Cortex of kidney (tissue), 1 donor: ENCODE measurements around the gene ENOPH1.
"Not testable (repeated sequence)": the region's sequence is repeated elsewhere in the genome, so short reads cannot be mapped to it uniquely, and the experiment has no call there.

Source experiments
- DNase-seq: peaks from one replicate; lab custom pipeline; 2025; lab: John Stamatoyannopoulos, UW

The ENOPH1 gene

DNA sequence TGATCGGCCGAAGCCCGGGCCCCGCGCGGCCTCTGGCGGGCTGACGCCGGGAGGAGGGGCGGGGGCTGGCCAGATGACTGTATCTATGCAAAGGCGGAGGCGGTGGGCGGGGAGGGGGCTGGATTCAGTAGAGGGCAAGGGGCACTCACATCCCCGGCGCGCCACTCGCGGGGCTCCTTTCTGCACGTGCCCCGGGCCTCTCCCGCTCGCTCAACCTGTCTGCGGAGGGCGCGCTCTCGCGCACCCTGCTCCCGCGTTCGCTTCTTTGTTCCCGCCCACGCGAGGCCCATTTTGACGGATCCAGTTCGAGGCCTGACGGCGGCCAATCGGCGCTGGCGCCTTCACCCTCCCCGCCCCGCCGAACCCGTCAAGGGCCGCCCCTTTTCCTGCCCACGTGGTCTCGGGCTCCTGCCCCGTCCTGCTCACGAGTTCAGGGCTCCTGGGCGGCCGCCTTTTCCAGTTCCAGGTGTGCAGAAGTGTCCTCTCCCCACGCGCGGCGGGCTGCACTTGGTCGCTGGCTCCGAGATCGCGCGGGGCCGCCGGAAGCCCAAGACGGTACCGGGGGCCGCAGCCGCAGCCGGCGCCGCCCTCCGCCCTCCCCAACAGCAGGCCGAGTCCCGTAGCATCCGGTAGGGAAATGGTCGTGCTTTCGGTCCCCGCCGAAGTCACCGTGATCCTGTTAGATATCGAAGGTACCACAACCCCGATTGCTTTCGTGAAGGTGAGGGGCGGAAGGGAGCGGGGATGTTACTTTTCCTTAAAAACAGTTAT is at the start of gene ENOPH1, which contains the start of gene HNRNPDL:
Gene ENOPH1 (plus strand): TSS at position 398 of the 771 bp plus-strand sequence. CDS start 240 bp downstream, at position 638.
Gene HNRNPDL (minus strand): TSS at position 270 of the 771 bp plus-strand sequence. CDS start 772 bp downstream, outside the sequence.
- peak; percentile 56 for DNase-seq

DNA sequence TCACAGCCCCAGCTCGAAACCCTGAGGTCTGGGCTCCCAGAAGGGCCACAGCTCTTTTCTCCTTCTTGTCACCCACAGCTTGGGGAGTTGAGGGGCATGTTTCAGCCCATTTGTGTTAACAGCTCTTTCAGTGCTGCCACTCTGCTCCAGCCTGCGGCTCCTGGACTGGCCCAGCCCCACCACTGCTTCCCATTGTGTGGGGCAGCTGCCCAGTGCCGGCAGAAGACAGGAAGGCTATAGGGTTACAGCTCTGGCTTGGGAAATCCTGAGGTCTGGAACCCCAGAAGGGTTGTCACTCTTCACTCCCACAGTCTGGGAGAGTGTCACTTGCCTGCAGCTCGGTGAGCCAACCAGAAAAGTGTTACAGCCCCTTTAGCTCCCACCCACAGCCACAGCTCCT is 49.6 kb upstream of the ENOPH1 start:
- DNase-seq, result no peak

DNA sequence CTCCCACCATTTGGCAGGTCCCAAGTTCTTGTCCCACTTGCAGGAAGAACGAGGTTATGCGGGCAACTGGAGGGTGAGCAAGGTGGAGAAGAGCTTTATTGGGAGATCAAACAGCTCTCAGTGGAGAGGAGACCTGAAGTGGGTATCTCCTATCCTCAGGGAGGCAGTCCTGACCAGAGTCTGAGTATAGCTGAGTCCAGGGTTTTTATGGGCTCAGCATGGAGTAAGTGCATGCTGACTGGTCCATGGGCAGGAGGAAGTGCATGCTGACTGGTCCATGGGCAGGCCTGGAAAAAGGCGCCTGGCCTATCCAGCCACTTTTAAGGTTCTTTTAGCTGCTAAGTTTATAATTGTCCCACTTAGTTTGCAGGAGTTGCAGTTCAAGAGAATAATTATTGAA is 49.2 kb upstream of the ENOPH1 start:
- no peak for DNase-seq

DNA sequence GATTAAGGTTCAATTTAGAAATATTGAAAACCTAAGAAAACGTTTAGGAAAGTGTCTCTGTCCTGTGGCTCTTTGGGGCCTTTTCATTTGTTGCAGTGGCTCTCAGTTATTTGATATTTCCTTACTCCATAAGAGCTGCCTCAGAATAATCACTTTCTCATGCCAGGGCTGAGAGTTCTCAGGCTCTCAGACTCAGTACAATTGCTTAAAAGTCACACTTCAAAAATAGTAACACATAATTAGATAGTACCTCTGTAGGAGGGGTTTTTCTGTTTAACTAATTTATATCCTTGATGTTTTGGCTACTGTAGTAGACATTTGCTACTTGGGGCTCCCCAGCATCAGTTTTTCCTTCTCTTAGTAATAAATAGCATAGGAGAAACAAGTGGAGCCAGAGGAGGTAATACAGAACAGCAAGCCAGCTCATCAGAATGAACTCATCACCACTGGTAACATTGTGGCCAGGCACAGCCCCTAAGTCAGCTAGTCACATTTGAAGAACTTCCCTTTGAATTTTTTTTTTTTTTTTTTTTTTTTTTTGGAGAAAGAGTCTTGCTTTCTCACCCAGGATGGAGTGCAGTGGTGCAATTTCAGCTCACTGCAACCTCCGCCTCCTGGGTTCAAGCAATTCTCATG is 48.6 kb upstream of the ENOPH1 start:
- DNase-seq, result no peak

DNA sequence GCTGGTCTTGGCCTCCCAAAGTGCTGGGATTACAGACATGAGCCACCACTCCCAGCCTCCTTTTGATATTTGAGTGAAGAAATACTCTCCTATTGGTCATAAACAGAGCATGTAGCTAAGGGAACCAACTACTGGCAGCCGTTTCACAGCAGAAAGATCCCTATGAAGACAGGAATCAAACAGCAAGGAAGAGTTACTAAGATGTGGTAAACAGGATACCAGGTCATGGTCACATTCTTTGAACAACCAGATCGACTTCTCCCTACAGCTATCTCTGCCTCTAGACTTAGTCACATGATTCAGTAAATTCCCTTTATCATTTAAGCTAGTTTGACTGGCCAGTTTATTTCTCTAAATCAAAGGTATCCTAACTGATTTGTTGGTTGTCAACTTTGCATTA is 47.6 kb upstream of the ENOPH1 start:
- DNase-seq, result no peak

DNA sequence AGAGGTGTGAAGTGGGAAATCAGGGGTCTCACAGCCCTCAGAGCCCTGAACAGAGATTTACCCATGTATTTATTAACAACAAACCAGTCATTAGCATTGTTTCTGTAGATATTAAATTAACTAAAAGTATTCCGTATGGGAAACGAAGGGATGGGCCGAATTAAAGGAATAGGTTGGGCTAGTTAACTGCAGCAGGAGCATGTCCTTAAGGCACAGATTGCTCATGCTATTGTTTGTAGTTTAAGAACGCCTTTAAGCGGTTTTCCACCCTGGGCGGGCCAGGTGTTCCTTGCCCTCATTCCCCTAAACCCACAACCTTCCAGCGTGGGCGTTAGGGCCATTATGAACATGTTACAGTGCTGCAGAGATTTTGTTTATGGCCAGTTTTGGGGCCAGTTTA is 44.1 kb upstream of the ENOPH1 start:
- DNase-seq, result not testable (repeated sequence)

DNA sequence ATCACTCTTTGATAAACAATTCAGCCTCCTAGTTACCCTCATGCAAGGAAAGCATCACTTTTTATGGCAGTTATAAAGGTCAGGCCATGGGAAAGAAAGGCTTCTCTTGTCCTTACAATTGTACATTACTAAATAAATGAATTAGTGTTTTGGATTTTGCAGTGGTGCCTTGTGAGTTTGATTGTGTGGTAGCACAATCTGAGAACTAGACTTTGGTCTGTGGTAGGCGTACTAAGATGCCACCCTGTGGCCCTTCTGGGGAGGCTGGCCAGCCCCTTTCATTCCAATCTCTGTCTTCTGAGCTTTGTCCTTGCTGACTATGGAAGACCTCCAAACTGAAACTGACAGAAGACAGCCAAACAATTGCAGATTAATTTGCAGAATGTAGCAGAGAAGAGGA is 42.0 kb upstream of the ENOPH1 start:
- DNase-seq, result no peak

DNA sequence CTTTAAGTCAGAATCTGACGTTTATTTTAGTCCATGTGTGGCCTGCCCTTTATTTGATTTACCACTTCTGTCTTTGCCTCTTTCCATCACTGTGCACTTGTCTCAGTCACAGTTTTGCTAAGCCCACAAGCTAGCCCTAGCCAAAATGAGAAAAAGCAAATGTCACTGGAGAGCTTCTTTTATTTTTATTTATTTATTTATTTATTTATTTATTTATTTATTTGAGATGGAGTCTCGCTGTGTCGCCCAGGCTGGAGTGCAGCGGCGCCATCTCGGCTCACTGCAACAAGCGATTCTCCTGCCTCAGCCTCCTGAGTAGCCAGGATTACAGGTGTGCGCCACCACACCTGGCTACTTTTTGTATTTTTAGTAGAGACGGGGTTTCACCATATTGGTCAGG is 40.3 kb upstream of the ENOPH1 start:
- DNase-seq, result not testable (repeated sequence)

DNA sequence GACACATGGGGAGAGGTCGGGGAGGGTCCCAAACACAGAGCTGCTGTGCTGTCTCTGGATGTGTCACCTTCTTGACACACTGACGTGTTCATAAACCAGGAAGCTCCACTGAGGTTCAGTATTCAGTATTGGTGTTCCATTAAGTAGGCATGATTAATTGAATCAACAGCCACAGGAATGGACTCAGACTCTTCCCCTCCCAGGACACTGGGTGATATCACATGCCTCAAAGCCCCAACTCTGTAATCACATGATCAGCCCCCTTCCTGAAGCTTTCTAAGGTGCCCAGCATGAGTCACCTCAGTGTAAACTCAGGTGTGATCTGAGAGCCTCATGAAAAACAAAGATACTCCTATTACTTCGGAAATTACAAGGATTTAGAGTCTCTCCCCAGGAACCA is 35.5 kb upstream of the ENOPH1 start:
- DNase-seq, result no peak

DNA sequence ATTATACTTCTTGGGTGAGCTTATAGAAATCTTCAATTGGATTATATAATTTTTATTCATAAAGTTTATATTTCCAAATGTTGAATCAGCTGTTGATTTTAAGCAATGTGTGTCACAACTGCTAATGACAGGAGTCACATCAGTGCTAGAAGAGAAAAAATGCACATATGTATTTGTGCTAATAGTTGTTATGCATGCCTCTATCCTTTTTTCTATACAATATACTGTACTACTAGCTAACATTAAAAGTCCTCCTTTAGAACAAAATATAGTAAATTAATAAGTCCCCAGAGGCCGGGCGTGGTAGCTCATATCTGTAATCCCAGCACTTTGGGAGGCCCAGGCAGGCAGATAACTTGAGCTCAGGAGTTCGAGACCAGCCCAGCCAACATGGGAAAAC is 32.9 kb upstream of the ENOPH1 start:
- DNase-seq, result no peak

DNA sequence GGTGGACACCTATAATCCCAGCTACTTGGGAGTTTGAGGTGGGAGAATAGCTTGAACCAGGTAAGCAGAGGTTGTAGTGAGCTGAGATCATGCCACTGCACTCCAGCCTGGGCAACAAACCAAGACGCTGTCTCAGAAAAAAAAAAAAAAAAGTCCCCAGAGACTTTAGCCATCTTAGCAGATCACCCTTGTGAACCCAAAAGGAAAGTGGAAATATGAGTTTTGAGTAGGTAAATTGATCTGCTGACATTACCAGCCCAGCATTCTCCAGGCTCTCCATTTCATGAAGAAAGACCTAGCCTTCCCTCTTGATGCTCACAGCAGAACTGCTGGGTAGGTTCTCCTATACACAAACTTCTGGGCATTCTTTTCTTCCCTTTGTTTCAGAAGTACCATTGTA is 32.1 kb upstream of the ENOPH1 start:
- no peak for DNase-seq

DNA sequence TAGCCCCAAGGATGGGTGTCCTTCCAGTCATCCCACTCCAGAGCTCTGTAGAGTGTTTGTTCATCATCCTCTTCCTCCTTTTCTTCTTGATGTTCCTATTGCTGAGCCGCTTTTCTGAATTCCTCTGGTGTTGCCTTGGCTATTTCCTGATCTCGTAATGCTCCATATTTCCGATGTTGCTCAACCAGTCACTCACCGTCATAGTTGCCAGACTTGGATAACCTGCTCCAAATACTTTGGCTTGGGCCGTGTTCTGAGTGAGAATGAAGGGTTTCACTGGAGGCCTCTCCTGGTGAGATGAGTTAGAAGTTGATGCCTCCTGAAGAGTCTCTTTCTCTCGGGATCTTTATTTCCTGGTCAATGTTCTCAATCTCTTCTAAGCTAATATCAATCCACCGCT is 28.8 kb upstream of the ENOPH1 start:
- no peak for DNase-seq

DNA sequence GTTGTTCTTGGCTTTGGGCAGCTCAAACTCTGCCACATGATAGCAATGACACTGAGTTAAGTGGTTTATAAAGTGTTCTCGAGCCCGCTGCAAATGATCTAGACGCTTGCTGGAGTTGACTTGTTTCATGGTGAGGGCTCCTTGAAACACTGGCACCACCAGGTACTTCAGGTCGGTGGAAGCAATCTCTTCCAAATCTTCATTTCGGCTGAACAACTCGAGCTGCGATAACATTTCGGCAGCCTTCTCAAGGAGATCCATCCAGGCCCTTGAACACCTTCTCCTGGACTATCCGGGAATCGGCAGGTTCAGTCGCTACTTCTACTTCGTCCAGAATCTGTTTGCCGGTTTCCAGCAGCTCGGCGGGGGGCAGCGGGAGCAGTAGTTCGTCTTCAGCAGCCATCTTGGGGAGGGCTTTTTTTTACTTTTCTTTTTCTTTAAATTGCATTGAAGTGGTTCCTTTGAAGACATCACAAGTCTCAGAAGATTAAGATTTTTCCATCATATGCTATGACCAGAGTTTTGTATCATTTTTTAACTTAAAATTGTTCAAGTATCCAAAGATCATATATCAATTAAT is 28.1 kb upstream of the ENOPH1 start:
- no peak for DNase-seq

DNA sequence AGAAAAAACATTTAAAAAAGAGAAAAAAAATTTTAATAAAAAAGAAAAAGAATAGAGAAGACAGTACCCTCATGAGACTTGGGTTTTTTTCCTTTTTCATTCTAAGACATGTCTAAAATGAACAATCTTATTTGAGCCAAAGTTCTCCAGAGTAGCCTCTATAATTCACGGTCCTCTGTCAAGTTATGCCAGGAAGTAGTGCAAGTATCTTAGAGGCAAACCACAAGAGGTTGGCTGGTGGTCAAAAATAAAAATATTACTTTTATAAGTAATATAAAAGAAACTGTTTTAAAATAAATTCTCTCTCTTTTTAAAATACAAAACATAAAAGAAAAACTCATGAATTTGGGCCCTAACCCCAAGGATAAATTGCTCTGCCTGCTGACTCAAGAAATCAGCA is 26.7 kb upstream of the ENOPH1 start:
- DNase-seq, result no peak

DNA sequence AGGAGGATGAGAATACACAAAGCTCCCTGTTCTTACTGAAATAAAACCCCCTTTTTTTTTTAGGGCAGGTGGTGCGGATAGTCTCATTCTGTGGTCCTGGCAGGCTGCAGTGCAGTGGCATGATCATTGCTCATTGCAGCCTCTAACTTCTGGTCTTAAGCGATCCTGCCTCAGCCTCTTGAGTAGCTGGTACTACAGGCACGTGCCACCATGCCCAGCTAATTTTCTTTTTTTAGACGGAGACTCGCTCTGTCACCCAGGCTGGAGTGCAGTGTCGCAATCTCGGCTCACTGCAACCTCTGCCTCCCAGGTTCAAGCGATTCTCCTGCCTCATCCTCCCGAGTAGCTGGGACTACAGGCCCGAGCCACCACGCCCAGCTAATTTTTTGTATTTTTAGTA is 15.3 kb upstream of the ENOPH1 start:
- DNase-seq, result not testable (repeated sequence)

DNA sequence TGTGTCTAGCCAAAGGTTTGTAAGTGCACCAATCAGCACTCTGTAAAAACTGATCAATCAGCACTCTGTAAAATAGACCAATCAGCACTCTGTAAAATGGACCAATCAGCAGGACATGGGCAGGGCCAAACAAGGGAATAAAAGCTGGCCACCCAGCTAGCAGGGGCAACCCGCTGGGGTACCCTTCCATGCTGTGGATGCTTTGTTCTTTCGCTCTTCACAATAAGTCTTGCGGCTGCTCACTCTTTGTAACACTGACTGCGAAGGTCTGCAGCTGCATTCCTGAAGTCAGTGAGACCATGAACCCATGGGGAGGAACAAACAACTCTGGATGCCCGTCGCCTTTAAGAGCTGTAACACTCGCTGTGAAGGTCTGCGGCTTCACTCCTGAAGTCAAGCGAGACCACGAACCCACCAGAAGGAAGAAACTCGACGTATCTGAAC is 14.4 kb upstream of the ENOPH1 start:
- DNase-seq, result no peak

DNA sequence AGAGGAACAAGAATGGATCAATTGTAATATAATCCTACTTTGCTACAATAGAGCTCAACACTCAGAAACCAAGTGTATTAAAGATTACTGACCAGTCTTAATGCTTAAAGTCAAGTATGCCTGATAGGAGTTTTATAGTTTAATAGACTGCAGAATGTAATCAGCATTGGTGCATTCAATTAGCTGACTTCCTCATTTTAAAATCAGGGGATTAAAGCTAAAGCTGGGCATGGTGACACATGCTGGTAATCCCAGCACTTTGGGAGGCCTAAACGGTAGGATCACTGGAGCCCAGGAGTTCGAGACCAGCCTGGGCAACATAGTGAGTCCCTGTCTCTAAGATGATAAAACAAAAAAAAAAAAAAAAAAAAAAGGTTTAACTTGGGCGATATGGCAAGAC is 10.9 kb upstream of the ENOPH1 start:
- DNase-seq, result no peak

DNA sequence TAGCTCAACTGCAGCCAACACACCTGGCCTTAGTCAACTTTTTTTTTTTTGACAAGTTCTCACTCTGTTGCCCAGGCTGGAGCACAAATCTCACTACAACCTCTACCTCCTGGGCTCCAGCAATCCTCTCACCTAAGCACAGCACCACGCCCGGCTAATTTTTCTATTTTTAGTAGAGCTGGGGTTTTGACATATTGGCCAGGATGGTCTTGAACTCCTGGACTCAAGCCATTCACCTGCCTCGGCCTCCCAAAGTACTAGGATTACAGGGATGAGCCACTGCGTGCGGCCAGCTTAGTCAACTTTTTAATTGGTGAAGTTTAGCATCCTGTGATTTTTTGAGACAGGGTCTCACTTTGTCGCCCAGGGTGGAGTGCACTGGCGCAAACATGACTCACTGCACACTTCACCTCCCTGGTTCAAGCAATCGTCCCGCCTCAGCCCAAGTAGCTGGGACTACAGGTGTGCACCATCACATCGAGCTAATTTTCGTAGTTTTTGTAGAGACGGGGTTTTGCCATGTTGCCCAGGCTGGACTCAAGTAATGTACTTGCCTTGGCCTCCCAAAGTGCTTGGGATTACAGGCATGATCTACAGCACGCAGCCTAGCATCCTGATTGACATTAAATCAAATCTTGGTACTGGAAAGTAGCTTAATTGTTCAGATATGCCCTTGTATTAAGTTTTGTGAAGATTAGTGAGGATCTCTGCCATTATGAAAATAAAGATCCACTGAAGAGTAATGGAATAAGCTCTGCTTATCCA is 8.4 kb upstream of the ENOPH1 start:
- no peak for DNase-seq

DNA sequence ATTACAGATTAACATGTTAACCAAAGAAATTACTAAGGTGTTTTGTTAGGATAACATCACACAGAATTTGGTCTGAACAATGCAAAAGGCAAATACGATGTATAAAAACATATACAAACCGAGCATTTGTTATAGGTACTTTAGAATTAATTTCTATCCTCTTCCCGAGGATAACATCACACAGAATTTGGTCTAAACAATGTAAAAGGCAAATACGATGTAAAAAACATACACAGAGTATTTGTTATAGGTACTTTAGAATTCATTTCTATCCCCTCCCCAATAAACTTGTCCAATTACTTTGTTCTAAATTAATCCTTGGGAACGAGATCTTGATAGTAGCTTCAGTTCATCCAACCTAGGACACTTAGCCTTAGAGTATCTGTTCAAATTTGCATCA is 7.8 kb upstream of the ENOPH1 start:
- DNase-seq, result no peak

DNA sequence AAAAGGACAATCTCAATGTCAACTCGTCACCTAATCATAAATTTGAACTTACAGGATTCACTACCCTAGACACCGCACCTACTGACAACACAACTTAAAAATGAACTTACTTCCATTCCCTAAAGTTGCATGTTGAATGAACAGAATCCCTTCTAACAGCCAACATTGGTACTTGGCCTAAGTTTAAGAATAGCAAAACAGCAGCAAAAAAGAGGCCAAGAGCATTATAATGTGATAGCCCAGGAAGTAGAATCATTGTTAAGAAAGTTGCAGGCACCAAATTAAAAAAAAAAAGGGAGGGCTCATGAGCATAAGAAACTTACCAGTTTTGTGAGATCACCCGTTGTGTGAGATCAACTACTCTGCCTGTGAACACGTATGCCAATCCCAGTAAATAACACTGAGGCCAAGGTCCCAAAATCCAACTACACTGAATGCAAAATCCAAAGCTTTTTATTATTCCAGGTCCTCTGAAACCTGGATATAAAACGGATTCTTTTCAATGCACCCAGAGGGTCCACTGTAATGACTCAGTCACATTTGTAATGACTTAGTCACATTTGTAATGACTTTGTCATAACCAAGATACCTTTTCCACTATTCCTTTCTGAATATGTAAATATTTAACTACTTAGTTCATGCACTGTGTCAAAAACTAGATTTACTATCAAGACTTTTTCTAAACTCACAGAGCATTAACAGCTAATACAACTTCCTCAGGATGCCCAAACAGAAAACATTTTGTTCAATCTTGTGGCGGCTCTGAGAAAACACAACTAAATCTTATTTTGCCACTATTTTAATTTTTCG is 6.9 kb upstream of the ENOPH1 start:
- DNase-seq, result no peak

DNA sequence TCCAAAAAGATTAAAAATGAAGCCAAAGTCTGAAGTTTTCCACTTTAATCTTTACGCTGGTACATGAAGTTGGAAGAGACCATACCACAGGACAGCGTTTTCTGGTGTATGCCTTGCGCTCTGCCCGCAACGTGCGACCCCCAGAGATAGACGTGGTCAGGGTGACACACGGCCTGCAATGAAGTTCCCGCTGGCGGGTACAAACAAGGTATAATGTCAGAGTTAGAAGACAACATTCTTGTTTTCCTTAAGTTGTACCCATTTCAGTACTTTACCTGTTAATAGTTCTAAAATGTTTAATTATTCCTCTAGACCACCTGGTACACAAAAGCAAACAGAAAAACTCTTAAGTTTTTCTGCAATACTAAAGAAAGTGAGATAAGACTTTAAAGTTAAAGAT is 4.9 kb upstream of the ENOPH1 start:
- DNase-seq, result no peak
